ENCODE results near the gene LRCH1. TPM values are rescaled to one million over a fixed set of nuclear protein-coding genes. Genes with fewer than 3 reads are reported as not detected.
A peak's percentile ranks its signal among the peaks of the same experiment; 100 is the strongest.

Gene LRCH1
- total RNA-seq, 1 experiment from 2014 or later = 11.8 TPM

DNA sequence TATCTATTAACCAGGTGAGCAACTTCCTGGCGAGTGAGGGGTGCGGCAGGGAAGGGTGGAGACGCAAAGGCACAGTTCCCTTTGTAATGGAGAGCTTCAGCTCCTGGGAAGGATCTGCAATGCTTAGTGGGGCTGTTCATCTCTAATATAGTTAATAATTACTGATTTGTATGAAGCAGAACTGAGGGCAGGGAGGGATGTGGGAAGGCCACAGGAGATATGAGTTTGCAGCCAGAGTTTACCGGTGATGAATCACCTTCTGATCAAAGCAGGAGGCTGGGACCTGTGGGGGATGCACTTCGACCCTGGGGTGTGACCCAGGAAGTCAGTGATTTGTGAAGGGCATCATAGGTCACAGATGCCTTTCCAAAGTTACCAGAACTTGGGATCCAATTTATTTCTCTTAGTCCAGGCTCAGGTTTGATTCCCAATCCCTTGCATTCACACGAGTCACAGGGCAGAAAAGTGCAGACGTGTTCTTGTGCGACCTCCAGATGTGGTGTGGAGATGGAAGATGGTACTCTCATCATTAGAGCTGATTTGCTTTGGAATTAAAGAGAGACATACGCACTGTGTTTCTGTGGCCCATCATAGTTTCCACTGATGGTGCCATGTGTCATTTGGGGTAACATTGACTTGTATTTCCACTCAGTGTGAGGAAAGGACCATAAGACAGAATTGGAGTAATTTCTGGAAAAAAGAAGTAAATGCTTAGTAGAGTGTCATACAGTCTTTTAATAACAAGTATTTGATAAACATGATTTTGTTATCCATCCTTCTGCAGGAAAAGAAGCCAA is 55.0 kb downstream of the LRCH1 start:
- Mint-ChIP-seq H3K27me3 (ENCODE audit: low read depth) (no peaks in the 10 kb centered on the region), H3K27ac (peak overlapping the region; percentile 55), H3K4me3 (no peak overlapping the region), H3K36me3 (no peaks in the 10 kb centered on the region), H3K4me1 (peaks cover 35% of the 10 kb centered on the region), H3K9me3 (no peaks in the 10 kb centered on the region)
- no peak for DNase-seq (ENCODE audit: low spot score)
- CTCF ChIA-PET = no interaction called here
- ATAC-seq = peak; percentile 34
- POLR2A ChIA-PET = no interaction called here
- no peak for TF ChIP-seq MYBL2 (CRISPR knock-in tag; IDR thresholded peaks at IDR 0.05)
- TF ChIP-seq GABPB1 (CRISPR knock-in tag; IDR thresholded peaks at IDR 0.05) = peak; percentile 16; the same call in 1 of the 2 replicates

DNA sequence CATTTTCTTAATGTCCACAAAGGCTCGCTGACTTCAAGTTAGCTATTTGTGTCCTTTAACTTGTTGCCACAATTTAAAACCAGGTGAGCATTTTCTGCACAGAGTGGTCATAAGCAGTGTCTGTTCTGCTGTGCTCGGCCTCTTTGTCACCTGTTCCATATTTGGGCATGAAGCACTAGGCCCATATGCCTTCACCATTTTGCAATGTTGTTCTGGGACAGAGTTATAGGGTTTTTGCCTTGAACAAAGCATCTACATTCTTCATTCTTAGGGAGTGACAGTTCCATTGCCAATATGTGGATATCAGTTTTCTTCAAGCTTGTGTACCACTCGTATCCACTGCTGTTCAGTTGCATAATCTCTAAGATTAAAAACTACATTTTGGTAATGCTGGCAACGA is 56.1 kb downstream of the LRCH1 start:
- TF ChIP-seq ETV6 (CRISPR knock-in tag; IDR thresholded peaks at IDR 0.05) (no peak), ZNF423 (CRISPR knock-in tag; IDR thresholded peaks at IDR 0.05) (no peak), MYBL2 (CRISPR knock-in tag; IDR thresholded peaks at IDR 0.05) (no peak)
- TF ChIP-seq, protein P1, sequence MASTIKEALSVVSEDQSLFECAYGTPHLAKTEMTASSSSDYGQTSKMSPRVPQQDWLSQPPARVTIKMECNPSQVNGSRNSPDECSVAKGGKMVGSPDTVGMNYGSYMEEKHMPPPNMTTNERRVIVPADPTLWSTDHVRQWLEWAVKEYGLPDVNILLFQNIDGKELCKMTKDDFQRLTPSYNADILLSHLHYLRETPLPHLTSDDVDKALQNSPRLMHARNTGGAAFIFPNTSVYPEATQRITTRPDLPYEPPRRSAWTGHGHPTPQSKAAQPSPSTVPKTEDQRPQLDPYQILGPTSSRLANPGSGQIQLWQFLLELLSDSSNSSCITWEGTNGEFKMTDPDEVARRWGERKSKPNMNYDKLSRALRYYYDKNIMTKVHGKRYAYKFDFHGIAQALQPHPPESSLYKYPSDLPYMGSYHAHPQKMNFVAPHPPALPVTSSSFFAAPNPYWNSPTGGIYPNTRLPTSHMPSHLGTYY (CRISPR knock-in tag; IDR thresholded peaks at IDR 0.05) = no peak
- TF ChIP-seq, protein P2, sequence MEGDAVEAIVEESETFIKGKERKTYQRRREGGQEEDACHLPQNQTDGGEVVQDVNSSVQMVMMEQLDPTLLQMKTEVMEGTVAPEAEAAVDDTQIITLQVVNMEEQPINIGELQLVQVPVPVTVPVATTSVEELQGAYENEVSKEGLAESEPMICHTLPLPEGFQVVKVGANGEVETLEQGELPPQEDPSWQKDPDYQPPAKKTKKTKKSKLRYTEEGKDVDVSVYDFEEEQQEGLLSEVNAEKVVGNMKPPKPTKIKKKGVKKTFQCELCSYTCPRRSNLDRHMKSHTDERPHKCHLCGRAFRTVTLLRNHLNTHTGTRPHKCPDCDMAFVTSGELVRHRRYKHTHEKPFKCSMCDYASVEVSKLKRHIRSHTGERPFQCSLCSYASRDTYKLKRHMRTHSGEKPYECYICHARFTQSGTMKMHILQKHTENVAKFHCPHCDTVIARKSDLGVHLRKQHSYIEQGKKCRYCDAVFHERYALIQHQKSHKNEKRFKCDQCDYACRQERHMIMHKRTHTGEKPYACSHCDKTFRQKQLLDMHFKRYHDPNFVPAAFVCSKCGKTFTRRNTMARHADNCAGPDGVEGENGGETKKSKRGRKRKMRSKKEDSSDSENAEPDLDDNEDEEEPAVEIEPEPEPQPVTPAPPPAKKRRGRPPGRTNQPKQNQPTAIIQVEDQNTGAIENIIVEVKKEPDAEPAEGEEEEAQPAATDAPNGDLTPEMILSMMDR (IDR thresholded peaks at IDR 0.05) = no peak
- Mint-ChIP-seq H3K27me3 (ENCODE audit: low read depth) (no peaks in the 10 kb centered on the region), H3K36me3 (no peaks in the 10 kb centered on the region), H3K27ac (peak overlapping the region; percentile 60; the same call in 1 of the 2 replicates), H3K9me3 (no peaks in the 10 kb centered on the region), H3K4me3 (no peak overlapping the region), H3K4me1 (peaks cover 39% of the 10 kb centered on the region)
- ATAC-seq (no peak), DNase-seq (ENCODE audit: low spot score) (no peak)
- ChIA-PET POLR2A (no interaction called here), CTCF (no interaction called here)

DNA sequence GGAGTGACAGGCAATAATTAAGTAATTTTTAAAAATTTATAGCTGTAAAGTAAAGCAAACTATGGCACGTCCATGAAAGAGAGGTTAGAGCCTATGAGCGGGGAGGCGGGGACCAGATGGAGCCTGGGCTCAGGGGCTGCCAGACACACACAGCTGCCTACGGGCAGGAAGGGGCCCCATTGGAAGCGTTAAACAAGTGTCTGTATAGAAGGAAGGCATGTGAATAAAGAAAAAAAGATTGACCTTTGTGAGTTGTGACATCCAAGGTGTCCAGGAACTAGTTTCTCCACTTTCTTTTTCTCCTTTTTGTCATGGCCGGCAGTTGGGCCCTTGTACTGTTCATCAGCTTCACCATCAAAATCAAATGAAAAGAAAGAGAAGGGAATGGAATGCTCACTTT is 56.8 kb downstream of the LRCH1 start:
- TF ChIP-seq, protein P3, sequence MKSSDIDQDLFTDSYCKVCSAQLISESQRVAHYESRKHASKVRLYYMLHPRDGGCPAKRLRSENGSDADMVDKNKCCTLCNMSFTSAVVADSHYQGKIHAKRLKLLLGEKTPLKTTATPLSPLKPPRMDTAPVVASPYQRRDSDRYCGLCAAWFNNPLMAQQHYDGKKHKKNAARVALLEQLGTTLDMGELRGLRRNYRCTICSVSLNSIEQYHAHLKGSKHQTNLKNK (CRISPR knock-in tag; IDR thresholded peaks at IDR 0.05) = no peak
- no peak for TF ChIP-seq NFE2L1 (CRISPR knock-in tag; IDR thresholded peaks at IDR 0.05)
- TF ChIP-seq, protein P4, sequence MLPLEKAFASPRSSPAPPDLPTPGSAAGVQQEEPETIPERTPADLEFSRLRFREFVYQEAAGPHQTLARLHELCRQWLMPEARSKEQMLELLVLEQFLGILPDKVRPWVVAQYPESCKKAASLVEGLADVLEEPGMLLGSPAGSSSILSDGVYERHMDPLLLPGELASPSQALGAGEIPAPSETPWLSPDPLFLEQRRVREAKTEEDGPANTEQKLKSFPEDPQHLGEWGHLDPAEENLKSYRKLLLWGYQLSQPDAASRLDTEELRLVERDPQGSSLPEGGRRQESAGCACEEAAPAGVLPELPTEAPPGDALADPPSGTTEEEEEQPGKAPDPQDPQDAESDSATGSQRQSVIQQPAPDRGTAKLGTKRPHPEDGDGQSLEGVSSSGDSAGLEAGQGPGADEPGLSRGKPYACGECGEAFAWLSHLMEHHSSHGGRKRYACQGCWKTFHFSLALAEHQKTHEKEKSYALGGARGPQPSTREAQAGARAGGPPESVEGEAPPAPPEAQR (CRISPR knock-in tag; IDR thresholded peaks at IDR 0.05) = no peak
- ATAC-seq (peak; percentile 33; the same call in 1 of the 2 replicates), DNase-seq (ENCODE audit: low spot score) (no peak)
- ChIA-PET CTCF (no interaction called here), POLR2A (no interaction called here)
- peaks cover 46% of the 10 kb centered on the region for H3K4me1 Mint-ChIP-seq
- no peaks in the 10 kb centered on the region for H3K9me3 Mint-ChIP-seq
- H3K36me3 Mint-ChIP-seq = no peaks in the 10 kb centered on the region
- no peaks in the 10 kb centered on the region for H3K27me3 Mint-ChIP-seq (ENCODE audit: low read depth)
- H3K4me3 Mint-ChIP-seq = no peak overlapping the region
- no peak overlapping the region for H3K27ac Mint-ChIP-seq

DNA sequence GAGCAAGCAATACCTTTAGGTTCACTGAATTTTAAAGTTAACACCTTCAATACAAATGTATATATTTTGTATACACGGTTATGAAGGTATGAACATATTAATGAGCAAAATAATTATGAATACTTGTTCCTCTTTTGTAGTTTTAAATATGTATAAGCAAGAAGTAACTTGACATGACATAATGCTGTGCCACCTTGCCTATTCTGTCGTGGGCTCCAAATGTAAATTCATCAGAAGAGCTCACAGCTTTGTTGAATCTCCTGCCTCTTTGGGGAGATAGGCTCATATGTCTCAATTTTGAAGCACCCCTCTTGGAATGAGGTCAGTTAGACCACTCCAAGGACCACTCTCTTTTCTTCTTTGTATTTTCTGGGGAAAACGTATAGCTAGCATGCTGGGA is 59.3 kb downstream of the LRCH1 start:
- Mint-ChIP-seq H3K27me3 (ENCODE audit: low read depth) (no peaks in the 10 kb centered on the region), H3K4me1 (peaks cover 64% of the 10 kb centered on the region), H3K9me3 (no peaks in the 10 kb centered on the region), H3K4me3 (no peak overlapping the region), H3K27ac (no peak overlapping the region), H3K36me3 (no peaks in the 10 kb centered on the region)
- TF ChIP-seq ETV6 (CRISPR knock-in tag; IDR thresholded peaks at IDR 0.05) = no peak
- no peak for TF ChIP-seq TEAD1 (CRISPR knock-in tag; IDR thresholded peaks at IDR 0.05)
- no peak for TF ChIP-seq SMAD4 (CRISPR knock-in tag; IDR thresholded peaks at IDR 0.05)
- TF ChIP-seq GTF2I (CRISPR knock-in tag; conservative IDR thresholded peaks at IDR 0.05) = no peak
- no peak for TF ChIP-seq CREB1 (CRISPR knock-in tag; IDR thresholded peaks at IDR 0.05)
- TF ChIP-seq OVOL2 (CRISPR knock-in tag; IDR thresholded peaks at IDR 0.05; ENCODE audit: borderline replicate concordance) = no peak
- TF ChIP-seq ZNF232 (CRISPR knock-in tag; IDR thresholded peaks at IDR 0.05) = no peak
- no peak for TF ChIP-seq NR3C1 (CRISPR knock-in tag; conservative IDR thresholded peaks at IDR 0.05; ENCODE audit: low read depth)
- TF ChIP-seq, protein P5, sequence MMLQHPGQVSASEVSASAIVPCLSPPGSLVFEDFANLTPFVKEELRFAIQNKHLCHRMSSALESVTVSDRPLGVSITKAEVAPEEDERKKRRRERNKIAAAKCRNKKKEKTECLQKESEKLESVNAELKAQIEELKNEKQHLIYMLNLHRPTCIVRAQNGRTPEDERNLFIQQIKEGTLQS (CRISPR knock-in tag; conservative IDR thresholded peaks at IDR 0.05) = no peak
- TF ChIP-seq NR1H2 (CRISPR knock-in tag; IDR thresholded peaks at IDR 0.05) = no peak
- no peak for TF ChIP-seq ZNF121 (CRISPR knock-in tag; IDR thresholded peaks at IDR 0.05)
- DNase-seq (ENCODE audit: low spot score) (no peak), ATAC-seq (no peak)
- CTCF ChIA-PET = no interaction called here
- POLR2A ChIA-PET = no interaction called here
